Loucy (cell line): ENCODE measurements around the gene SCNN1B.
"Not testable (repeated sequence)": the region's sequence is repeated elsewhere in the genome, so short reads cannot be mapped to it uniquely, and the experiment has no call there.

Experiments used
- H2AFZ ChIP-seq: fragments of 200-600 bp; sonication (generic); 2 replicates; pipeline ENCODE4 v1.6.0; 2016; ENCODE audit warnings: antibody characterized with exemption, mild to moderate bottlenecking, low read length, moderate library complexity
- H3F3A ChIP-seq: fragments of 200-600 bp; 2 replicates; pipeline ENCODE4 v1.6.0; 2016; ENCODE audit warnings: antibody characterized with exemption, low read depth, mild to moderate bottlenecking
- H3K27me3 ChIP-seq: fragments of 200-600 bp; sonication (generic); 2 replicates; pipeline ENCODE4 v1.6.1; 2014; ENCODE audit warnings: low read length, mild to moderate bottlenecking; ENCODE audit not compliant: insufficient read depth, poor library complexity, severe bottlenecking
- H3K36me3 ChIP-seq: fragments of 200-600 bp; sonication (generic); 2 replicates; pipeline ENCODE4 v1.6.1; 2016; ENCODE audit warnings: low read length; ENCODE audit not compliant: insufficient read depth
- H3K4me1 ChIP-seq: fragments of 200-600 bp; sonication (generic); 2 replicates; pipeline ENCODE4 v1.5.1; 2014; ENCODE audit warnings: low read length, mild to moderate bottlenecking; ENCODE audit not compliant: insufficient read depth, poor library complexity, severe bottlenecking
- H3K4me2 ChIP-seq: fragments of 200-600 bp; sonication (generic); 2 replicates; pipeline ENCODE4 v1.6.0; 2014; ENCODE audit warnings: antibody characterized with exemption, low read length, low read depth, mild to moderate bottlenecking; ENCODE audit not compliant: poor library complexity, severe bottlenecking
- H3K4me3 ChIP-seq: fragments of 200-600 bp; sonication (generic); 2 replicates; pipeline ENCODE4 v1.5.1; 2014; ENCODE audit warnings: low read length, mild to moderate bottlenecking, mixed read lengths; ENCODE audit not compliant: poor library complexity, severe bottlenecking
- H3K79me2 ChIP-seq: fragments of 200-600 bp; sonication (generic); 2 replicates; pipeline ENCODE4 v1.6.1; 2014; ENCODE audit warnings: low read length; ENCODE audit not compliant: insufficient read depth
- H3K9ac ChIP-seq: fragments of 200-600 bp; sonication (generic); 2 replicates; pipeline ENCODE4 v1.6.0; 2014; ENCODE audit warnings: mild to moderate bottlenecking, low read depth, low read length, moderate library complexity; ENCODE audit not compliant: poor library complexity, severe bottlenecking
- H3K9me2 ChIP-seq: fragments of 200-600 bp; sonication (generic); replicated peaks from 2 replicates; pipeline ENCODE4 v1.6.1; 2016; ENCODE audit warnings: low read depth, low read length, mixed read lengths
- H3K9me3 ChIP-seq: fragments of 200-600 bp; sonication (generic); 2 replicates; pipeline ENCODE4 v1.6.1; 2014; ENCODE audit warnings: mild to moderate bottlenecking, antibody characterized with exemption, low read length, low read depth; ENCODE audit not compliant: insufficient read depth
- H4K20me1 ChIP-seq: fragments of 200-600 bp; sonication (generic); 2 replicates; pipeline ENCODE4 v1.6.0; 2014; ENCODE audit warnings: antibody characterized with exemption, low read length, mild to moderate bottlenecking; ENCODE audit not compliant: insufficient read depth, poor library complexity, severe bottlenecking
- EZH2phosphoT487 ChIP-seq: fragments of 200-600 bp; IDR thresholded peaks from 2 replicates; pipeline ENCODE4 v1.6.1; 2018; ENCODE audit warnings: antibody characterized with exemption, mild to moderate bottlenecking, moderate library complexity, borderline replicate concordance
- TF ChIP-seq, protein P1 (sequence below): fragments of 200-600 bp; sonication (generic); conservative IDR thresholded peaks from 2 replicates; pipeline ENCODE4 v1.5.1; 2014; ENCODE audit warnings: mild to moderate bottlenecking, antibody characterized with exemption, low read length

Gene SCNN1B

DNA sequence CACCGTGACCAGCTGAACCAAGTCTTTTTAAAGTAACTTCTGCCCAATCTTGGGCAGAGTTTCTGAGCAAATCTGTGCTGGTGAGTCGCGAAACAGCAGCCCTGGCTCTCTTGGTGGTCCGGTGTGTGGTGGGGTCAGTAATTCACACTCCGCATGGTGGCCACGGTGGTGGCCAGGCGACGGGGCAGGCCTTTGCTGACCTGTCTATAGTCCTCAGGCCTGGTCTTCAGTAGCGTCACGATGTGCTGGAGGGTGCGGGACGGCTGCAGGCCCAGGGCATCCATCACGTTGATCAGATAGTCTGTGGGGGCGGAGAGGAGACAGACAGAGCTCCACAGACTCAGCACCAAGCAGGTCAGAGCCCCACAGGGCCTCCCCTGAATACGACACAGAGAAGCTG, 86.7 kb downstream of the SCNN1B start:
- Histone ChIP-seq H3F3A (no peaks in the 10 kb centered on the region), H3K4me1 (no peaks in the 10 kb centered on the region), H3K79me2 (no peaks in the 10 kb centered on the region), H3K4me3 (no peak overlapping the region), H3K9ac (no peak overlapping the region), H3K9me3 (no peaks in the 10 kb centered on the region), H3K4me2 (no peak overlapping the region), H3K36me3 (peaks cover 13% of the 10 kb centered on the region; the same call in 1 of the 2 replicates), H3K27me3 (no peaks in the 10 kb centered on the region), H2AFZ (no peak overlapping the region), H4K20me1 (no peaks in the 10 kb centered on the region), H3K9me2 (no peaks in the 10 kb centered on the region)
- TF ChIP-seq, protein P1, sequence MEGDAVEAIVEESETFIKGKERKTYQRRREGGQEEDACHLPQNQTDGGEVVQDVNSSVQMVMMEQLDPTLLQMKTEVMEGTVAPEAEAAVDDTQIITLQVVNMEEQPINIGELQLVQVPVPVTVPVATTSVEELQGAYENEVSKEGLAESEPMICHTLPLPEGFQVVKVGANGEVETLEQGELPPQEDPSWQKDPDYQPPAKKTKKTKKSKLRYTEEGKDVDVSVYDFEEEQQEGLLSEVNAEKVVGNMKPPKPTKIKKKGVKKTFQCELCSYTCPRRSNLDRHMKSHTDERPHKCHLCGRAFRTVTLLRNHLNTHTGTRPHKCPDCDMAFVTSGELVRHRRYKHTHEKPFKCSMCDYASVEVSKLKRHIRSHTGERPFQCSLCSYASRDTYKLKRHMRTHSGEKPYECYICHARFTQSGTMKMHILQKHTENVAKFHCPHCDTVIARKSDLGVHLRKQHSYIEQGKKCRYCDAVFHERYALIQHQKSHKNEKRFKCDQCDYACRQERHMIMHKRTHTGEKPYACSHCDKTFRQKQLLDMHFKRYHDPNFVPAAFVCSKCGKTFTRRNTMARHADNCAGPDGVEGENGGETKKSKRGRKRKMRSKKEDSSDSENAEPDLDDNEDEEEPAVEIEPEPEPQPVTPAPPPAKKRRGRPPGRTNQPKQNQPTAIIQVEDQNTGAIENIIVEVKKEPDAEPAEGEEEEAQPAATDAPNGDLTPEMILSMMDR, result no peak
- TF ChIP-seq EZH2phosphoT487, result no peak

DNA sequence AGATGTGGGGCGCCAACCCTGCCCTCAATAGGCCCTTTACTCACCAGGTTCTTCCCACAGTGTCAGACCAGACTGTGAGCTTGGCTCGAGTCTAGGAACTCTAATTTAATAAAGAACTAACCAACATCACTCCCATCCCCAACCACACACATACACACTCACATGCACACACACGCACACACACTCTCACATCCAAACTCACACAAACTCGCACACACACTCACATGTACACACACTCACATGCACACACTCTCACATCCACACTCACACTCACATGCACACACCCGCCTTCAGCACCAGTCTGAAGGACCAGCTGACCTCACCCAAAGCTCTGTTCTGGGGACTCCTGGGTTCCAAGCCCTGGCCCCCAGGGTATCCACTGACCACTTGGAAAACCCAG, 87.1 kb downstream of the SCNN1B start:
- no peaks in the 10 kb centered on the region for H3K79me2 ChIP-seq
- TF ChIP-seq, protein P1, result no peak
- TF ChIP-seq EZH2phosphoT487, result no peak
- no peak overlapping the region for H3K4me3 ChIP-seq
- no peaks in the 10 kb centered on the region for H4K20me1 ChIP-seq
- no peaks in the 10 kb centered on the region for H3K4me1 ChIP-seq
- no peak overlapping the region for H2AFZ ChIP-seq
- no peaks in the 10 kb centered on the region for H3K9me2 ChIP-seq
- H3K27me3 ChIP-seq, result no peaks in the 10 kb centered on the region
- no peaks in the 10 kb centered on the region for H3K9me3 ChIP-seq
- H3K4me2 ChIP-seq, result no peak overlapping the region
- no peaks in the 10 kb centered on the region for H3F3A ChIP-seq
- no peak overlapping the region for H3K9ac ChIP-seq
- H3K36me3 ChIP-seq, result peaks cover 13% of the 10 kb centered on the region; the same call in 1 of the 2 replicates

DNA sequence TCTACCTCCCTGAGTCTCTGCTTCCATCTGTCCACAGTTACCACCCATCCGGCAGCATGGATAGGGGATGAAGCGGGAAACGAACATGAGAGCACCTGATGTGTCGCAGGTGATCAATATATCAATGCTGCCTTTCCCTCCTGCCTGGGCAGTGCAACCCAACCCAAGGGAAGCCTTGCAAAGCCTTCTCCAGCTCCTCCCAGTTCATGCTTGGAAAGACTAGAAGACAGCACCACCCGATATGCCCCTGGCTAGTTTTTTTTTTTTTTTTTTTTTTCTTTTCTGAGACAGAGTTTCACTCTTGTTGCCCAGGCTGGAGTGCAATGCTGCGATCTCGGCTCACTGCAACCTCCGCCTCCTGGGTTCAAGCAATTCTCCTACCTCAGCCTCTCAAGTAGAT, 87.8 kb downstream of the SCNN1B start:
- H3K27me3 ChIP-seq, H4K20me1 ChIP-seq, H2AFZ ChIP-seq, H3K79me2 ChIP-seq, H3F3A ChIP-seq, H3K9ac ChIP-seq, H3K4me2 ChIP-seq, H3K9me2 ChIP-seq, H3K4me1 ChIP-seq, H3K4me3 ChIP-seq, H3K9me3 ChIP-seq: not testable (repeated sequence)
- peaks cover 13% of the 10 kb centered on the region; the same call in 1 of the 2 replicates for H3K36me3 ChIP-seq

DNA sequence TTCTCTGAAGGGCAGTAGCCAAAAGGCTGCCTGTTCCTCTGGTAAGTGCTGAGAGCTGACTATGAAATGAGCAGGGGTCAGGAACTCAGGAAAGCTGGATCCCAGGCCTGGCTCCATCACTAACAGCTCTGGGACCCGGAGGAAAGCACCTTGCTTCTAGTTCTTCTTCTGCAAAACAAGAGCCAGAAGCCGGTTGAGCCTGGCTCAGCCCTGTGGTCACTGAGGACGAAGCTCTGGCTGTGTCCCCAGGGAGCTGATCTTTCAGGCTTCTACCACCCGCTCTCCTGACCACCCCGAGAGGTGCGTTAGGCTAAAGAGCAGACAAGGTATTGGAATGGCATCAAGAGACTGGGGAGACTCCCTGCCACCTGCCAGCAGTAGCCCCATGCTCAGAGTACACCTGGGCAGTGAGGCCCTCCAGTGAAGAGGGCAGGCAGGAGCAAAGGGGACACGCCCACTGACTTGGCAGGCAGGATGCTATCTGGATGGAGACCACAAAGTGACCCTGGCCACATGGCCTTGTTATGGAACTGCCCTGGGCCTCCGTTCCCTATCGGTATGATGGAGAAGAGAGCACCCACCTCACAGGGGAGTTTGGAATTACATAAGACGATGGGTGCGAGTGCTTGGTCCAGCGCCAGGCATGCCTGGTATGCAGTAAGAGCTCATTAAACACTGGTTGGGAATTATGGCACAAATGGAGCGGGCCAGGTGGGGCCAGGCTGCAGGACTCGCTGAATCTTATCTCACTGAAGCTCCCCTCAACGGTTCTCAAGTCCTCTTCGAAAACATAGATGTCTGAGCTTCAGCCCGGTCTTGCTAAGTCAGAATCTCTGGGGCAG, 89.5 kb downstream of the SCNN1B start:
- Histone ChIP-seq H3K4me3 (no peak overlapping the region), H3K4me1 (no peaks in the 10 kb centered on the region), H3K27me3 (no peaks in the 10 kb centered on the region), H3F3A (no peaks in the 10 kb centered on the region), H2AFZ (no peak overlapping the region), H3K4me2 (no peak overlapping the region), H3K9me3 (no peaks in the 10 kb centered on the region), H3K79me2 (no peaks in the 10 kb centered on the region), H3K9me2 (no peaks in the 10 kb centered on the region), H4K20me1 (no peaks in the 10 kb centered on the region), H3K36me3 (peaks cover 13% of the 10 kb centered on the region; the same call in 1 of the 2 replicates), H3K9ac (no peak overlapping the region)
- TF ChIP-seq, protein P1, result no peak
- no peak for TF ChIP-seq EZH2phosphoT487
